Umbilical cord (tissue), 2 donors: Measurements from ENCODE around the gene PDLIM1. TPM values are rescaled to one million over a fixed set of nuclear protein-coding genes. Genes with fewer than 3 reads are reported as not detected.
"Not testable (repeated sequence)": the region's sequence is repeated elsewhere in the genome, so short reads cannot be mapped to it uniquely, and the experiment has no call there.

Experiments used
- DNase-seq: peaks from one replicate; pipeline ENCODE4 v3.0.0-alpha.2; 2015; ENCODE audit warnings: low spot score
- total RNA-seq: library from RNA; depleted of rRNA; stranded (reverse); fragments of >200 nt; gene quantifications from one replicate; pipeline ENCODE4 v1.2.3, GENCODE V29; 2014; ENCODE audit warnings: low replicate concordance; ENCODE audit not compliant: insufficient read depth

The PDLIM1 gene
- total RNA-seq, 1 donor from 2014 or later: 38.0 TPM

DNA sequence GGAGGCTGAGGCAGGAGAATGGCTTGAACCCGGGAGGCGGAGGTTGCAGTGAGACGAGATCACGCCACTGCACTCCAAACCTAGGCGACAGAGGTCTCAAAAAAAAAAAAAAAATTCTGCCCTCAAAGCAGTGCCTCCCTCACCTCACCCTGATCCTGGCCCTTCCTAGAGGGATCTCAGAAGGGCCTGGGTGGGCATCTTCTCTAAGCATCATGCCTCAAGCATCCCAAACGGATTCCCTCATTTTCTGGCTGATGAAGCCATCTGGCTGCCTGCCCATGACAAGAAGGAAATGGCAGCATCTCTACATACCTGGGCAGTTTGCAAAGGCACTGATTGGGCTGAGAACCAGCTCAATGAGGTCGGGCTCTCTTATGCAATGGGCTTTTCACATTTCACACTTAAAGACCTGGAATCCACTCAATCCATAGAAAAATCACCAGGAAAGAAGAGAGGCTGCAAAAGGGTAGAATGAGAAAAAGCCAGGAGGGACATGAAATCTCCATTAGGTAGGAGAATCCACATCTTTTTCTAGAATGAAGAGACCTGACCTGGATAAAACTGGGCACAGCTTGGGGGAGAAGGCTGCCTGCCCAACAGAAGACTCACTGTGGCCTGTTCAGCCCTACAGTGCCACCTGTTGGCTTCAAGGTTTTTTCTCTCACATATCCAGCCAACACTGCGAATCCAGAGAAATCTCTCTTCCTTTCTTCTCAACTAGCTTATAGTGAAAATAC, 48.1 kb downstream of the PDLIM1 start:
- DNase-seq: peak; percentile 53

DNA sequence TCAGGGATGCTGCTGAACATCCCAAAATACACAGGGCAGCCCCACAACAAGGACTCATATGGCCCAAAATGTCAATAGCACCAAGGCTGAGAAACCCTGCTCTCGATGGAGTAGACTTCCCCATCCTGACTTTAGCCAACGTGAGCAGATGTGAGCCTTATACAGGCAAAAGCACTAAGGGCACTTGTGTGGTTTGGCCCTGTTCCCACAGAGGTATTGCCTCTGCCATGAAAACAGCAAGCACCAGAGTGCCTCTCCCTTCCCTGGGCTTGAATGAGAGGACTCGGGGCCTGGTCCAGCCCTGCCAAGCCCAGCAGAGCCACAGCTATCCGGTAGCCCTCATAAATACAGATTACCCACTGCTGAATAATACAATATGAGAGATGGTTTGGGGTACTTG, 49.3 kb downstream of the PDLIM1 start:
- DNase-seq: no peak

DNA sequence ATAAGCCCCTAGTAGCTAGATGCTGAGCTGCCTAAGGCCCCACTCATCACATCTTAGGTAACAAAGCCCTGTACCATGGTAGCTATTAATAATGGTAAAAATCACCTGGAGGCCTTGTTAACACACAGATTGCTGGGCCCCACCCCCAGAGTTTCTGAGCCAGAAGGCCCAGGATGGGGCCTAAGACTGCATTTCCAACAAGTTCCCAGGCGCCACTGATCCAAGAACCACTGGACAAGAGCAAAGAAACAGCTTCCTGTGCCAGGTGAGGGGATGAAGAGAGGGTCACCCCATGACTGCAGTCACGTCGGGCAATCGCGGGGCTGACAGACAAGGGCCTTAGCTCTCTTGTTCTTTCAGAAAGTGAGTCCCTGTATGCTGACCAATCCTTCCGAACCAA, 50.0 kb downstream of the PDLIM1 start:
- DNase-seq: no peak

DNA sequence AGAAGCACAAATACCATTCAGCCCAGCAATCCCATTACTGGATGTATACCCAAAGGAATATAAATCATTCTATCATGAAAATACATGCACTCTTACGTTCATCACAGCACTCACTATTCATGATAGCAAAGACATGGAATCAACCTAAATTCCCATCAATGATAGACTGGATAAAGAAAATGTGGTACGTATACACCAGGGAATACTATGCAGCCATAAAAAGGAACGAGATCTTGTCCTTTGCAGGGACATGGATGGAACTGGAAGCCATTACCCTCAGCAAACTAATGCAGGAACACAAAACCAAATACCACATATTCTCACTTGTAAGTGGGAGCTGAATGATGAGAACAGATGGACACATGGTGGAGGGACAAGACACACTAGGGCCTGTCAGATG, 50.7 kb downstream of the PDLIM1 start:
- not testable (repeated sequence) for DNase-seq

DNA sequence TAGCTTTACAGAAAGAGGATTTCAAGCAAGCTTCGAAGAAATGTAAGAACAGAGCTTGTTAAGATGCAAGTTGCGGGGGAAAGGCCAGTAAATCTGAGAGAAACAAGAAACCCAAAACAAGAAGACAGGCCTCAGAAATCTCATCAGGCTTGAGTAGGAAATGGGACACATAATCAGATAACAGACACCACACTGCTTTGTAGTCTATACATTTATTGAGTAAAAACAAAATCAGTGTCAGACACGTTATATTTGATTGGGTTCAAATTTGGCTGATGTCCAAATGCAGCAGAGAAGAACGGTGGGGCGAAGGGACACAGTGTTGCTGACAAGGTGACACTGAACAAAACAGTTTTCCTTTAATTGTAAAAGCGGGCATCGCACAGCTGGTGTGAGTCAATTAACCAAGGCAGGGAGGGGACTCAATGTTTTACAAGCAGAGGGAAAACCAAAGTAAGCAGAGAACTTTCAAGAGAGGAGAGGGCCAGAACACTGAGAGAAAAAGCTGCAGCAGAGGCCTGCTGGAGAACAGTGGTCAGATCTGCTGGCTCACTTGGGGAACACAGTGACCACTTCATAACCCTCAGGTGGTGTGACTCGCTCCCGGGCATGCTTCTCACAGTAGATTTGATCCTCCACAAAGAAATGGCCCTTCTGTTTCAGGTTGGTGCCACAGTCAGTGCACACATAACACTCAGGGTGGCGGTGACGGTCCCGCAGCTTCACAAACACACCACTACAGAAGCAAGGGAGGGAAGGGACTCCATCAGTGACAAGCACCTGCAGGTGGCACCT, 53.2 kb downstream of the PDLIM1 start:
- DNase-seq: no peak

DNA sequence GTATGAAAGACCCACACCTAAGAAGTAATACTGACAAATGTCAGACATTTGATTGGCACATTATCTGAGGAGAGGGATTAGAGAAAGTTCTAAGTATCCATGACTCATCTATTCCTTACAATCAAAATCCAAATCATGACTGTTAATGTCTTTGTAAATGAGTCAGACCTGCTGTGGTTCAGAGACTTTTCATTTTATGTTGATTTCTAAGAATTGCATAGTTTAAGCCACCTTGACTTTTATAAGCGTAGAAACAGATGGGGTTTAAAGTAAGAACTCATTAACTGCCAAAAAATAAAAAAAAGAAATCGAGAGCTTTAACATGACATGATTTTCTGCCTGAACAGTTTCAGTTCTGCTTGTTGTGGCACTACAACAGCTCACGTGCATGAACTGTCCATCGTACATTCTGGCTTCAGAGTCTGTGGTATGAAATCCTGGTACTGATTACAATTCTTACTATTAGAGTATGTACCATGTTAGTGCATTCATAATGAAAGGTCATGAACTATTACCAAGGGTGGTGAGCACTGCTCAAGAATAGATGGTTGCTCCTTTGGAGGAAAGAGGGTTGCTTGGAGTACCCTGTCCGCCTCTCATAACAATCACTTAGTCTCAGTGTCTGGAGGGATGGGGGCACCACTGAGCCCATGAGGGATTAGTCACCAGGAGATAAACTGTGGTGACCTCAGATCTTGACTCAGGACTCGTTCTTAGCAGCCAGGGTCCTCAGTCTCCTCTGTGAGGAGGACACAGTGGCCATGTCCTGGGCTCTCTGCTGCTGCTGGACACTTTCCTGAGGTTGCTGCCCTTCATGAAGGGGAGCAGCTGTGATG, 54.5 kb downstream of the PDLIM1 start:
- DNase-seq: peak; percentile 24

DNA sequence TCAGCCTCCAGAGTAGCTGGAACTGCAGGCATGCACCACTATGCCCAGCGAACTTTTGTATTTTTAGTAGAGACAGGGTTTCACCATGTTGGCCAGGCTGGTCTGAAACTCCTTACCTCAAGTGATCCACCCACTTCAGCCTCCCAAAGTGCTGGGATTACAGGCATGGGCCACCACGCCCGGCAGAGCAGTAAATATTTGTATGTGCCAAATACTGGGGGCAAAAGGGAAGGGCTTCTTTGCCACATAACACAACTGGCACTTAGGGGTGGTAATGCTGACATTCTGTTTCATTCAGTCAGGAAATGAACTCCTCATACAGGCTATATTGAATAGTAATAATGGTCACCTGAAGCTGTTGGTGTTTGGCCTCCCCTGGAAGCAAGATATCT, 55.1 kb downstream of the PDLIM1 start:
- DNase-seq: no peak

DNA sequence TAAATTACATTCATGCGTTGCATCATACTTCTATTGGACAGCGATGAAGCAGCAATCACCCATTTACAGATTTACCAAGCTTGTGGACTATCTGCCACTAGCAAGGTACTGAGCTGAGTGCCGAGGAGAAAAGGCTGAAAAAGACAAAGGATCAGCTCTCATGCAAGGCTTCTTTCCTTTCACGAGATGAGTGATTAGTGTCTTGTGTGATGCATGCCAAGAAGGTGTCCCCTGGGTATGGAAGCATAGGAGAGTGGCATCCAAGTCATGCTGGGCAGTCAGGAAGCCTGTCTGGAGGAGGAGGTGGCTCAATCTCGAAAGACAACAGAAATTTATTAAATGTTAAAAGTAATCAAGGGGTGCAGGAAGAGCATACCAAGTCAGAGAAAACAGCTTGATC, 55.9 kb downstream of the PDLIM1 start:
- DNase-seq: no peak

DNA sequence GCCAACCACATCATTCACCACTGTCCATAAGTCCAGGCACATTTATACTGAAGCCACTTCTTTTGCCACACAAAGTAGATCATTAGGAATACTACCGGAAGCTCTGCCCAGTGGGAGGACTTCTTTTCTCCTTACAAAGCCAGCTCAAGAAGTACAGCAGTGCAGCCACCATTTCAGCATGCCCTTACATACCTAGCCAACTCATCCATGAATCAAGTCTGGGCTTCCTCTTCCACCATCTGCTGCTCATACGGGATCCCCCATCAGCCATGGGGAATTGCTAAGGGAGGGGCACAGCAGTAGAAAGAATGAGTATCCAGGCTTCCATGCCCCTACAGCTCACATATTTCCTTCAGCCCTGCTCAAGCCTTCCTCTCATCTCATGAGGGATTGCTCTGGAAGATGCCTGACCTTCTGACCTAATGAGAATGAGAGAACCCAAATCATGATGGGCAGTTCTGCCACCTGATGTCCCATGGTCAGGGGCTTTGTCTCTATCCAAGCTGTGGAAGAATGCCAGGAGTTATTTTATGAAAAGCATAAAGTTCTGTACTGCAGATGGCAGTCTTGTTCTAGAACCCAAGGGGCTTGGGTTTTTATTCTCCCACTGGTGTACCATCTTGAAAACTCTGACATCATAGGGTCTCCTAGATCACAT, 57.3 kb downstream of the PDLIM1 start:
- DNase-seq: no peak

DNA sequence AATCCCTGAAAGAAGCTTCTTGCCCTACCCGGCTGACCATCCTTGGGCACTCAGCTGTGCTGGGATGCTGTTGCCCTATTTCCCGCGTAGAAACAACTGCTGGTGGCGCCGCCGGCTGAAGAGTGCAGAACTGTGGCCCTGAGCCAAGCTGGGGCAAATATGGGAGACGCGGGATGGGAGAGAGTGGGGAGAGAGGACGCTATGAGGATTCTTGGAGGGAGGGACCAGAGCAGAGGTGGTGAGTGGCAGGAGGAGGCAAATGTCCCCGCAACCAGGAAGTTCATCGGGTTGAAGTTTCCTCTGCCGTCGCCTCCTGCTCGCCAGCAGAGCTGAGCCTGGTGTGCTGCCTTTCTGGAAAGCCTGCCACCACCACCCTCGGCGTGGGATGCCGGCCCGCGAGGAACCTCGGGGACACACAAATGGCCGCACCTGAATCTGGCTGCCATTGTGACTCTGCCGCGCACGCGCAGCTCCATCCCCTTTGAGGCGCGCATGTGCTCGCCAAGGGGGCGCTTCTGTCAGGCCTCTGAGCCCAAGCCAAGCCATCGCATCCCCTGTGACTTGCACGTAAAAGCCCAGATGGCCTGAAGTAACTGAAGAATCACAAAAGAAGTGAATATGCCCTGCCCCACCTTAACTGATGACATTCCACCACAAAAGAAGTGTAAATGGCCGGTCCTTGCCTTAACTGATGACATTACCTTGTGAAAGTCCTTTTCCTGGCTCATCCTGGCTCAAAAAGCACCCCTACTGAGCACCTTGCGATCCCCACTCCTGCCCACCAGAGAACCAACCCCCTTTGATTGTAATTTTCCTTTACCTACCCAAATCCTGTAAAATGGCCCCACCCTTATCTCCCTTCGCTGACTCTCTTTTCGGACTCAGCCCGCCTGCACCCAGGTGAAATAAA, 59.9 kb downstream of the PDLIM1 start:
- peak; percentile 71 for DNase-seq

DNA sequence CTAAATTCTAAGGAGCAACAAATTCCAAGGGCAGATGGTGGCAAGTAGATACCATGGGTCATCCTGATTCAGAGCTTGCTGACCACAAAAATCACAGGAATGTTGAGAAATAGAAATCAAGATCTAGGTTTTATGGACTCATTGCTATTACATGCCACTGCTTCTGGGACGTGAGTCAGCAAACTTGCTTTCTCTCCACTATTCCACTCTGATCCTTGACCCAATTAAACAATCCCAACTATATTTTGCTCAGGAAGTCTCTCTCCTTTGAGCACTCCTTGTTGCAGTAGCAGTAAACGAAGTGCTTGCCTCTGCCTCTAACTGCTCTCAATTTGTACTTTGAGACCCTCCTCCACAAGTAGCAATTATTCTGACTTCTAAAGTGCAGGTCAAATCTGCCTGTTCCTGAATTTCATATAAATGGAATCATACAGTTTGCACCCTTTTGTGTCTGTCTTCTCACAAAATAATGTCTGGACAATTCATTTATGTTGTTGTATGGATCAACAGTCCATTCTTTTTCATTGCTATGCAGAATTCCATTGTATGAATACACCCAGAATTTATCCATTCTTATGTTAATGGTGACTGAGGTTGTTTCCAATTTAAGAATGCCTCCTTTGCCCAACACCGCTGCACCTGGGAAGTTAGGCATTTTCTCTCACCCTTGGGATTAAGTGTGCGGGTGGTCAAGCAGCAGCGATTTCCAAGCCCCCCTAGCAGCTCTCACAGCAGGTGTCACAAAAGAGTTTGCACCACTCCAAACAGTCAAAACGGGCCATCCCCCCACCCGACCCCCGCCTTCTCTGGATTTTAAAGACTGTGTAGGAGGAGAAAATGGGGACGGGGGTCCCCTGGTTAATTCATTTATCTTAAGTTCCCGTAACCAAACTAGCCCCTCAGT, 60.8 kb downstream of the PDLIM1 start:
- DNase-seq: peak; percentile 70

DNA sequence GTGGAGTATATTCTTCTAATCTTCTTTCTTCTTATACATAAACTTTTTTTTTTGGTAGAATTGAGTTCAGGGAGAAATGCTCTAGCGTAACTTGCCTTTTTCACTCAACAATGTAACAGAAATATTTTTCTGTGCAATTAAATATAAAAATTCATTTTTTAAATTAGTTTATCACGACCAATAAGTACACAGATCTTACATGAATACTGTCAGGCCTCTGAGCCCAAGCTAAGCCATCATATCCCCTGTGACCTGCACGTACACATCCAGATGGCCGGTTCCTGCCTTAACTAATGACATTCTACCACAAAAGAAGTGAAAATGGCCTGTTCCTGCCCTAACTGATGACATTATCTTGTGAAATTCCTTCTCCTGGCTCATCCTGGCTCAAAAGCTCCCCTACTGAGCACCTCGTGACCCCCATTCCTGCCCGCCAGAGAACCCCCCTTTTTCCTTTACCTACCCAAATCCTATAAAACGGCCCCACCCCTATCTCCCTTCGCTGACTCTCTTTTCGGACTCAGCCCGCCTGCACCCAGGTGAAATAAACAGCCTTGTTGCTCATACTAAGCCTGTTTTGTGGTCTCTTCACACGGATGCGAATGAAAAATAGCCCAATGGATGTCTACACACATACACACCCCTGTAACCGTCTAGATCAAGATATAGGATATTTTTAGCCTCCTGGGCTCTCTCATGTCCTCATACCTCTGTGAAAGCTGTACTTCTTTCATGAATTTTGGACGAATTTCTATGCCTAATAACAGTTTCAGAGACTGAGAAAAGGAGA, 61.7 kb downstream of the PDLIM1 start:
- not testable (repeated sequence) for DNase-seq

DNA sequence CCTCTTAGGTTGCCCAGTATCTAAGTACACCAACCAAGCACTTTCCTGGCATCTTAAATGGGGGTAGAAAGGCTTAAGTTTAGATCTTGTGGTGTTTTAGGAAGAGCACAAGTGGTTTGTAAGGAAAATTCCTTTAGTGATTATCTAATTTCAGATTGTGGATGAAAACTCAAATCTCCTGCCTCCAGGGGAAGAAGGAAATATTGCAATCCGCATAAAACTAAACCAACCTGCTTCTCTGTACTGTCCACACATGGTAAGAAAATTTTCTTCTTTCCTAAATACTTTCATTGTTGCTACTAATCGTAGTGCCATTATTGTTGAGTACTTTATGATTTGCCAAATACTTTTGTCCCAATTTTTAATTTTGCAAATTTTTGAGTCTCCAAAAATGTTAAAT, 65.7 kb downstream of the PDLIM1 start:
- DNase-seq: no peak

DNA sequence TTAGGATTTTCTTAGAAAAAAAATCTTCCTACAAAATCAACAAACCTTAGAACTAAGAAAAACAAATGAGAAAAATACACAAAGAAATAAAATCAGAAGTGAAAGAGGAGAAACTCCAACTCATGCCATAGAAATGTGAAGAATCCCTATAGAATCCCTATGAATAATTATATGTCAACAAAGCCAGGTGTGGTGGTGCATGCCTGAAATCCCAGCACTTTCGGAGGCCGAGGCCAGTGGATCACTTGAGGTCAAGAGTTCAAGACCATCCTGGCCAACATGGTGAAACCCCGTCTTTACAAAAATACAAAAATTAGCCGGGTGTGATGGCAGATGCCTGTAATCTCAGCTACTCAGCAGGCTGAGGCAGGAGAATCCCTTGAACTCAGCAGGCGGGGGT, 69.7 kb downstream of the PDLIM1 start:
- DNase-seq: no peak

DNA sequence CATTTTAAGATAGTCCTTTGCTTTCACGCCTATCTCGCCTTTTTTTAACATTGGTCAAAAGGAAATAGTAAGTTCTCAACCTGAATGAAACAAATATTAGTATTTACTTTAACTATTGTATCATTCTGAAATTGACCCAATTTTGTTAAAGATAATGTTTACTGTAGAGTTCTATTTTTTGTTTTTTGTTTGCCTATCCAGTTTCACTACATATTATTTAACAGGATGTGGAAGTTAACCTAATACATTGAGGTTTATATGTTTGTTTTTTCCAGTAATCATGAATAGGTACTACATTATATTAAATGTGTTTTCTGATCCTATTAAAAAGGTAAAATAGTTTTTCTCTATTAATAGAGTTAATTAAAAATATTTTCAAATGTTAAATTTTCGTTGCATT, 70.3 kb downstream of the PDLIM1 start:
- DNase-seq: no peak

DNA sequence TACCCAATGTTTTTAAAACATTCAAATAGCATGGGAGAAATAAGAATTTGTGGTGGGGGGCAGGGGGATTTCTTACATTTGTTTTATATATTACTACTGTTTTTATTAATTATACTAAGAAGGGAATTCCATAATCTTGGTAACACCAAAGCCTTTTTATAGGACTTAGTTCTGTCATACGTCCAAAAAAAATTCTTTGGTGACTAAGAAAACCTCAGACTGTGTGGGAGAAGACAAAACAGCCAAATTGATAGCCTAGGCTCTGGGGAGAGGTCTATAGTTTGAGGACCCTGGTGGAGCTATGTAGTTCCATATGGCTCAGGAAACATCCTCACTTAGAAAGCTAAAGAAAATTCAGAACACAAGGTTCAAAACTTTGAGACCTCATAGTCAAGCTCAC, 73.3 kb downstream of the PDLIM1 start:
- no peak for DNase-seq

DNA sequence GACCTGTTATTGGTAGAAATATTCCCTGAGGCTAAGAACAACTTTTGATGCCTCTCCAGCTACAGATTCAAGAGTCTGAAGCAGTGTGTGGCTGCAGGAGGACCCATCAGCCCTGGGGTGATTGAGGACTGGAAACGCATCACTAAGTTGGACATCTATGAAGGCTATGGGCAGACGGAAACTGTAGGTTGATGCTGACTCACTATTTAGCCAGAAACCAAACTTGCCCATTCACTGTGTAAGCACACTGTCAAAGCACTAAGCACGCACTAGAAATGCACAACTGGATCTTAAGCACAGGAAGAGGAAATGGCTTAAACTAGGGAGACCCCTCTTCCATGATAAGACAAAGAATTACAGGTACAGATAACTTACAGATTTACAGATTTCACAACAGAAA, 76.0 kb downstream of the PDLIM1 start:
- DNase-seq: no peak

DNA sequence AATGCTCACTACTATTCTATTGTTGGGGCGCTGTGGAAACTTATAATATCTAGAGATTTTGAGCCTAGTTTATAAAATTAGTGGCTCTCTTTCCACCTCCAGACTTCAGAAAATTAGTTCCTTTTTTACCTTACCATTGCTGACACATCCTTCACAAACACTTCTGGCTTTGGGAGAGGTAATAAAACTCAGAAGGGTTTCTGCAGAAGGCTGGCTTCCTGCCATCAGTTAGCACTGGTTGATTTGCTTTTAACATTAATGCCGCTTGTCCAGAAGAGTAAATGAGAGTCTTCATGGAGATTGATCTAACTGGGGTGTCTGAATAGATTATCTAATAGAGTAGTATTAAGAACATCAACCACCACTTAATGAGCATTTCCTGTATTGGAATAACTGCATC, 76.4 kb downstream of the PDLIM1 start:
- DNase-seq: peak; percentile 32
